HUES64 (cell line): ENCODE data around the gene HDLBP.

Experiments
- H3K27ac ChIP-seq: 2 replicates; pipeline ENCODE4 v1.7.0; 2013; ENCODE audit warnings: low read depth, low read length, inconsistent platforms
- H3K27me3 ChIP-seq: 2 replicates; pipeline ENCODE4 v1.6.1; 2013; ENCODE audit warnings: mild to moderate bottlenecking, low read length; ENCODE audit not compliant: insufficient read depth
- H3K36me3 ChIP-seq: 2 replicates; pipeline ENCODE4 v1.6.1; 2013; ENCODE audit warnings: mild to moderate bottlenecking, low read length; ENCODE audit not compliant: insufficient read depth
- H3K4me1 ChIP-seq: 2 replicates; pipeline ENCODE4 v1.6.1; 2013; ENCODE audit warnings: mild to moderate bottlenecking, low read length, moderate library complexity; ENCODE audit not compliant: insufficient read depth
- H3K4me3 ChIP-seq: 2 replicates; pipeline ENCODE4 v1.5.1; 2013; ENCODE audit warnings: mild to moderate bottlenecking, low read length, moderate library complexity
- H3K9ac ChIP-seq: 2 replicates; pipeline ENCODE4 v1.6.1; 2013; ENCODE audit warnings: mild to moderate bottlenecking, low read depth, low read length
- H3K9me3 ChIP-seq: 2 replicates; pipeline ENCODE4 v1.6.1; 2013; ENCODE audit warnings: low read depth, low read length; ENCODE audit not compliant: insufficient read depth
- WGBS: fragments of 150-250, 120-280 bp; methylation state at CpG from one replicate; pipeline ENCODE4 v1.1.7; 2013; ENCODE audit warnings: missing lambda C conversion rate; 5-methylcytosine and 5-hydroxymethylcytosine counted together

HDLBP gene

DNA sequence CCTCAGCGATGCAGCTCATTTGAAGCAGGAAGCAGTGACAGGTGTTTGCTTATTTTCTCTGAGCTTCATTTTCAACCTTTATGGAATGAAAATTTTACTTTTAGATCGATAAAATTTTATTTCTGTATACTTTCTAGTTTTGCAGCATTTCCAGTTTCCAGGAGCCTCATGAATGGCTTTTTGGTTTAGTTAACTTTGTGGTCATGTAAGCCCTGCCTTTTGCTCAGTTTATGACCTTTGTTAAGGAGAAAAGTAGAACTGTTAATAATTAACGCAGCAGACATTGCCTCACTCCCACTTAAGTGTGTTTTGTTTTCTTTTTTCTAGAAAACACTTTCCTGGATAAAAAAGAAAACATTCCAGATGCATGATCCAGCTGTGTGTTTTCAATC, 36.2 kb upstream of the HDLBP start:
- Histone ChIP-seq H3K4me1 (peaks cover 15% of the 10 kb centered on the region; the same call in 1 of the 2 replicates), H3K9ac (no peak overlapping the region)
- 92% methylated on average over 3 of the region's 3 CpGs for WGBS

DNA sequence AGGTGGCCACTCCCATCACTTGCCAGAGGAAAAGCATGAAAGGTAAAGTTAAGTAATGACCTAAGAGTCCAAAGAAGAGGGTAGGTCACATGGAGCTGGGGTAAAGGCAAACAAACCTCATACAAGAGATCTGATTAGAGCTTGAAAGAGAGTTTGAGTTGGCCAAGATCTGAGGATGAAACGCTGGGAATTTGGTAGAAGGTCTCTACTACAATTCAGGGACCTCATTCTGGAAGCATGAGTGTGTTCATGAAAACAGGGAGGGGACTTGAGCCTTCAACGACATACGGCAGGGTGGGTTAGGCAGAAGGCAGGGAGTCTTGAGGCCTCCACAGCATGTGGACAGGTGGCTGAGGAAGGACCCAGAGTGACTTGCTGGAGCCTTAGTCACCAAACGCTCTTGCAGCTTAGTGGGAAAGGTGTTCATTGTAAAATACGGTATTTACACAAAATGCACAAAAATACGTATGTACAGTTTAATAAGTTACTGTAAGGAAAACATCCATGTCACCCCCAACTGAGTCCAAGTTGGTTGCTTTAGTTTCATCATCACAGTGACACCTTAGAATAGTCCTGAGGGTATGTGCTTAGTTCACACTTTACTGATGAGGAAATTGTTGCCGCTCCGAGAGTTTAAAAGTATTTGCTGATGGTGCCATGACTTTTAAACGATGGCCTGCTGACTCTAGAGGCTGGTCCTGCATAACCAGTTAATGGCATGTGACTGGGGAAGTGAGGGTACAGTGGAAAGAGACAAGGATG, 35.6 kb upstream of the HDLBP start:
- no peak overlapping the region for H3K27ac ChIP-seq
- no peaks in the 10 kb centered on the region for H3K27me3 ChIP-seq
- 94% methylated on average over 9 of the region's 9 CpGs for WGBS
- H3K4me1 ChIP-seq: peaks cover 15% of the 10 kb centered on the region; the same call in 1 of the 2 replicates
- H3K9me3 ChIP-seq: no peaks in the 10 kb centered on the region
- H3K9ac ChIP-seq: no peak overlapping the region
- H3K4me3 ChIP-seq: no peak overlapping the region
- peaks cover 85% of the 10 kb centered on the region for H3K36me3 ChIP-seq

More for the DNA sequence above, 36.2 kb upstream of the HDLBP start:
- Histone ChIP-seq H3K4me3 (no peak overlapping the region), H3K27ac (no peak overlapping the region), H3K36me3 (peaks cover 79% of the 10 kb centered on the region), H3K27me3 (no peaks in the 10 kb centered on the region), H3K9me3 (no peaks in the 10 kb centered on the region)

DNA sequence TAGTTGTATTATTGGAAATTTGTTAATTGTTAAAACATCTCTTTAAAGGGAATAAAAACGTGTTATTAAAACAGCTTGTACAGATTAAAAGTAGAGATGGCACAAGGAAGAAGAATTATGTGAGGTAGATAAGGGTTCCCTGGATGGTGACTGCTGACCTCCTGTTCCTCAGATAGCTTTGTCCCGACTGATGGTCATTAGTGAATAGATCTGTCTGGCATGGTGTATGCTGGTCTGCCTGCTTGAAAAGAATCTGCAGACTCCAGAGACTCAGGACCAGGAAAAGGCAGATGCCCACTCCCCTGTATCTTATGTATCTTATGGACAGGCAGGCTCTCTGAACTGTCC, 35.0 kb upstream of the HDLBP start:
- no peaks in the 10 kb centered on the region for H3K27me3 ChIP-seq
- no peak overlapping the region for H3K27ac ChIP-seq
- H3K4me3 ChIP-seq: no peak overlapping the region
- 89% methylated on average over 2 of the region's 2 CpGs for WGBS
- H3K4me1 ChIP-seq: peaks cover 15% of the 10 kb centered on the region; the same call in 1 of the 2 replicates
- H3K9ac ChIP-seq: no peak overlapping the region
- peaks cover 91% of the 10 kb centered on the region for H3K36me3 ChIP-seq
- no peaks in the 10 kb centered on the region for H3K9me3 ChIP-seq

DNA sequence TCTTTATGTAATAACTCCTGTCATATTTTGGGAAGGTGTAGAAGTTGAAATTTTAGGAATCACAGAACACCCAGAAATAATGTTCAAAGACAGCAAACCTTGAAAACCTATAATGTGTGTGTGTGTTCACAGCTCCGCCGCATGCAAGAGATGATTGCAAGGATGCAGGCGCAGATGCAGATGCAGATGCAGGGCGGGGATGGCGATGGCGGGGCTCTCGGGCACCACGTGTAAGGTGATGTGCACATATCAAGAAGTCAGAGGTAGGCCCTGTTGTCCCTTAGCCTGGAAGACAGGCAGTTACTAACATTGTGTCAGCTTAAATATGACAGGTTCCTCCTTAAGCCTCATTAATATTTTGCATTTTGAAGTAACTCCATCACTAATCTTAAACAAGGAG, 34.5 kb upstream of the HDLBP start:
- 95% methylated on average over 8 of the region's 8 CpGs for WGBS
- Histone ChIP-seq H3K4me1 (peaks cover 15% of the 10 kb centered on the region; the same call in 1 of the 2 replicates), H3K36me3 (peaks cover 96% of the 10 kb centered on the region), H3K9me3 (no peaks in the 10 kb centered on the region), H3K4me3 (no peak overlapping the region), H3K27ac (no peak overlapping the region), H3K27me3 (no peaks in the 10 kb centered on the region), H3K9ac (no peak overlapping the region)

DNA sequence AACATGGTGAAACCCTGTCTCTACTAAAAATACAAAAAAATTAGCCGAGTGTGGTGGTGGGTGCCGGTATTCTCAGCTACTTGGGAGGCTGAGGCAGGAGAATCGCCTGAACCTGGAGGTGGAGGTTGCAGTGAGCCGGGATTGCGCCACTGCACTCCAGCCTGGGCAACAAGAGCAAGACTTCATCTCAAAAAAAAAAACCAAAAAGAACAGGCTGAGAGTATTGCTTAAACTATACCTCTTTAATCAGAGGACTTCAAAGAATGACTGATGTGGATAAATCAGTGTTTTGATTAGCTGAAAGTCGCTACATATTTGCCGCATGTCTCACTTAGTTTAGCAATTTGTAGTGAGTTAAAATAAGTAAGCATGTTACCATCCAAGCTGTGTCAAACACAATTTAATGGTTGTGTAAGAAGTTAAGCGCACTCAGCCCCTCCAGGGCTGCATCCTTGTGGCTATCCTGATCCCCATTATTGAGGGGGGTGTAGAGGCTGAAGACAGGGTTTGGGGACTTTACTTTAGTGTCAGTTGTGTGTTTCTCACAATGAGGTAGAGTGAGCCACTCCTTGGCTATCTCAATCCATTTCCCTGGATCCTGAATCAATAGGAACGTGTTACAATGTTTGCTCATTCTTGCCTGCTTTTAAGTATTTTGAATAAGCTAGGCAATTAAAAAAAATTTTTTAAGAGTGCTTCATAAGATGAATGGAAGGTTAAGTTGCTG, 29.6 kb upstream of the HDLBP start:
- no peak overlapping the region for H3K9ac ChIP-seq
- H3K4me3 ChIP-seq: no peak overlapping the region
- no peak overlapping the region for H3K27ac ChIP-seq
- H3K27me3 ChIP-seq: no peaks in the 10 kb centered on the region
- H3K36me3 ChIP-seq: peaks cover 99% of the 10 kb centered on the region
- WGBS: 98% methylated on average over 9 of the region's 9 CpGs
- H3K9me3 ChIP-seq: no peaks in the 10 kb centered on the region
- no peaks in the 10 kb centered on the region for H3K4me1 ChIP-seq

DNA sequence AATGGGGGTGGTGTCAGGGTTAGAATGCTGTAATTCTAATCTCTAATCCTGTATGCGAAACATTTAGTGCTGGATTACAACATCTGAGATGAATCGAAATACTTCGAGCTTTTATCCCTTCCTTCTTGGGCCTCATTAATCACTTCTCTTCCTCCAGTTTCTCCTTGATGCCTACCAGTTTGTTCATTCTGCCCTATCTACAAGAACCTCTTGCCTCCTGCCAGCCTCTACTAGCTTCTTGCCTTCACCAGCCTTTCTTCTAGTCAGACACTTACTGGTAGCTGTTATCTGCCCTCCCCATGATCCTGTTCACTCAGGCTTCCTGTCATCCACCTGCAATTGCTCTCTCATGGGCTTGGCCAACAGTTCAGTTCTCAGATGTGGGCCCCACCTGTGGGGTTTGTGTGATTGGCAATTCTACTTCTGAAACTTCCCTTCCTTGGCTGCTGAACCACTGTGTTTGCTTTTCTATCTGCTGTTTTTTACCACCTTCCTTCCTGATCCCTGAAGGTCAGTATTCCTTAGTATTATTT, 25.2 kb upstream of the HDLBP start:
- Histone ChIP-seq H3K27me3 (no peaks in the 10 kb centered on the region), H3K9ac (no peak overlapping the region), H3K9me3 (no peaks in the 10 kb centered on the region), H3K27ac (no peak overlapping the region), H3K36me3 (peaks cover 93% of the 10 kb centered on the region), H3K4me3 (no peak overlapping the region), H3K4me1 (no peaks in the 10 kb centered on the region)
- WGBS: 95% methylated on average over 3 of the region's 3 CpGs

DNA sequence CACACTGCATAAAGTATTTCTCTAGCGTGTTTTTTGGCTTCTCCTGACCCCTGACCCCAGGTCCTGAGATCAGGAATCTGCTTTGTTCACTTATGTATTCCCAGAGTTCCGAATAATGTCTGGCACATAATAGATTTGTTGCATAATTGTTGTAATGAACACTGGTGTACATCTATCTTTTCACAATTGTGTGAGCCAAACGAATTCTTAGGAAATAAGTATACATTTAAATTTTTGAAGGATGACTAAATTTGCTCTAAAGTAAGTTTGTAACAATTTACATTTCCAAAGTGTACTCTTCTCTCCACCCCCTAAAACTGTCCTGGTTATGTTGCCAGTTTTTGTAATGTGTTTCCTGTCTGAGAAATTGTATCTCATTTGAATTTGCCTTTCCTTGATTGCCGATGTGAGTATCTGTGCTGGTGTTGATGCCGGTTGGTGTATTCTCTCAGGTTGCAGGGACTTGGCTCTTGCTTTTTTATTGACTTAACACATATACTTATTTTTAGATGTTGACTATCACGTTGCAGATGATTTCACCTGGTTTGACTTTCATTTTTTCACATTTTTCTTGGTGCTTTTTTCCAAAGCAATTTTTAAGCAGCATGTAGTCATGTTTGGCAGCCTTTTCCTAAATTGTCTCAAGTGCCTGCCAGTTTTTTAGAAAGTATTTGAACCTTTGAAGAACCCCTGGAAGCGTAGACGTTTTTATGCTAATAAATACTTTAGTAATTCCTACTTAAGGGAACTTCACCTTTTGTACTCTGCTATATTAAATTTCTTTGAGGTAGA, 24.6 kb upstream of the HDLBP start:
- Histone ChIP-seq H3K4me3 (no peak overlapping the region), H3K27ac (no peak overlapping the region), H3K36me3 (peaks cover 93% of the 10 kb centered on the region), H3K9me3 (no peaks in the 10 kb centered on the region), H3K4me1 (no peaks in the 10 kb centered on the region), H3K27me3 (no peaks in the 10 kb centered on the region), H3K9ac (no peak overlapping the region)
- WGBS: 96% methylated on average over 5 of the region's 8 CpGs

DNA sequence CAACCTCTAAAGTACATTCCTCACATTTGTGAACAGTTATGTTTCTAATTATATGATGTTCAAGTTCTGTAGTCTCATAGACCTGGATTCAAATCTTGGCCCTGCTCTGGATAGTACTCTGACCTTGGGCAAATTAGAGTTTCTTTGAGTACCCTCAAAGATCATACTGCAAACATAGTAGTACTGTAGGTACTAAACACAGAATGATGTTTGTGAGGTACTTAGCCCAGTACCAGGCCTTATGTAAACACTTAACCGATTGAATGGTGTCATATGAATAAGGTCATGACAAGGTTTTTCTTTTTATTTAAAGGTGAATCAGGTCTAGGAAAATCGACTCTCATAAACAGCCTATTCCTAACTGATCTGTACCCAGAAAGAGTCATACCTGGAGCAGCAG, 19.3 kb upstream of the HDLBP start:
- WGBS: 93% methylated on average over 1 of the region's 2 CpGs
- Histone ChIP-seq H3K9me3 (no peaks in the 10 kb centered on the region), H3K9ac (no peak overlapping the region), H3K27me3 (no peaks in the 10 kb centered on the region), H3K36me3 (peaks cover 89% of the 10 kb centered on the region), H3K4me3 (no peak overlapping the region), H3K27ac (no peak overlapping the region), H3K4me1 (no peaks in the 10 kb centered on the region)

DNA sequence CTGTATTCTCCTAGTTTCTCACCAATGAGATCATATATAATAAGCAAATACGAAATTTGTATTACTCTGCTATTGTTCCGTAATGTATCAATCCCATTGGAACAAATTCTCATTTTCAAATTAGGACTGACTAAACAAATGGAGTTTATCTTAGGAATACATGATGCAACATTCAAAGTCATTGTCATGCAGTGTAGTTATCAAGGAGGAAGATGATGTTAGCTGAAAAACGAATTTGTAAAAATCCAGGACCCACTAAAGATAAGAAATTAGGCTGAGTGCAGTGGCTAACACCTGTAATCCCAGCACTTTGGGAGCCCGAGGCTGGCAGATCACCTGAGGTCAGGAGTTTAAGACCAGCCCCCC, 15.1 kb upstream of the HDLBP start:
- H3K4me1 ChIP-seq: 0 out of 2 replicates have a peak, but pooled peaks cover under 1% of the 10 kb centered on the region
- no peaks in the 10 kb centered on the region for H3K27me3 ChIP-seq
- no peak overlapping the region for H3K9ac ChIP-seq
- WGBS: 93% methylated on average over 4 of the region's 4 CpGs
- peaks cover 86% of the 10 kb centered on the region for H3K36me3 ChIP-seq
- H3K9me3 ChIP-seq: no peaks in the 10 kb centered on the region
- H3K27ac ChIP-seq: no peak overlapping the region
- no peak overlapping the region for H3K4me3 ChIP-seq

DNA sequence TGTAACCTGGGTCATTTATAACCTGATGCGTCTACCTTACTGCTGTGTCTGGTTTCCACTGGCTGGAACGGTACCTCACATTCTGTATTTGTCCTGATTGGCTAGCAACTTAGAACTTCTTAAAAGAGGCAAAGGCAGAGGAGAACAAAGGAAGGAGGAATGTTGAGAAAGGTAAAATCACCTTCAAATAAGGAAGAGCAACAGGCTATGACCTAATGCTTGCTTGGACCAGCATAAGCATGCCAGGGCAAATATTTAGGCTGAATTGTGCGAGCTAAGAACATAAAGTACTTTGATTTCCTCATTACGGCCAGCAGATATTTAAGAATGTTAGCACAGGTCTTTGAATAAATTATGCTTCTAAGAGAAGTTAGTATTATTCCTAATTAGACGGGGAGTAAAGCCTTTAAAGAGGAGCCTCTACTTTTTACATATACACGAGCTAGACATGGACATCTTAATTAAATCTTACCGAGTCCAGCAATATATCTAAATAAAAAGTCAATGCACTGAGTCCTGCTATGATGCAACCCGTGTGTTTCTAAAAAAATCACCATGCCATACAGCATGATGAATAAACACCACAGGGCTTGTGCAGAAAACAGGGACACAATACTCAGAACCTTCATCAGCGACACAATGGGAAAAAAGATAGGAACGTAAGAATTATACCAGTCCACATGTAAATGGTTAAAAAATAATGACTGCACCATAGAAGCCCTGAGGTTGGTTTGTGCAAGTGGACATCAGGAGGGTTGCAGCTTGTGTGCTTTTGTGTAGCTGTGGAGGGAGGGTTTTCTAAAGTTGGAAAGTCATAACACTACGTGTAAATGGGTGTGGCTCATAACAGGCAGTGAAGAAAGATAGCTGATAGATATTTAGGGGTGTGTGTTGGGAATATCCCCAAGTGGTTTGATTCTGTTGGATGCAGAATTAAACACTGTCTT, 14.5 kb upstream of the HDLBP start:
- no peaks in the 10 kb centered on the region for H3K27me3 ChIP-seq
- peaks cover 4% of the 10 kb centered on the region; the same call in 1 of the 2 replicates for H3K4me1 ChIP-seq
- peak overlapping the region; percentile 44; the same call in 1 of the 2 replicates for H3K27ac ChIP-seq
- H3K9me3 ChIP-seq: no peaks in the 10 kb centered on the region
- H3K36me3 ChIP-seq: peaks cover 86% of the 10 kb centered on the region
- H3K4me3 ChIP-seq: no peak overlapping the region
- WGBS: 96% methylated on average over 11 of the region's 11 CpGs
- no peak overlapping the region for H3K9ac ChIP-seq
